K562 (cell line): ENCODE measurements around the gene TBL2. TPM values are rescaled to one million over a fixed set of nuclear protein-coding genes. Genes with fewer than 3 reads are reported as not detected.
A peak's percentile ranks its signal among the peaks of the same experiment; 100 is the strongest.

Source experiments
- E4F1 ChIP-seq: fragments of 250-450 bp; sonication (Bioruptor Pico); IDR thresholded peaks from 2 replicates; pipeline ENCODE4 v1.5.0; 2021; ENCODE audit warnings: mild to moderate bottlenecking, borderline replicate concordance
- EGR1 ChIP-seq: fragments of 450-650 bp; conservative IDR thresholded peaks from 2 replicates; pipeline ENCODE4 v1.6.1; 2017; ENCODE audit warnings: mild to moderate bottlenecking
- EP300 ChIP-seq: IDR thresholded peaks from 2 replicates; pipeline ENCODE4 v1.6.1; 2012; ENCODE audit warnings: low read length, improper control_type of control experiment
- NEUROD1 ChIP-seq: fragments of 150-350 bp; IDR thresholded peaks from 2 replicates; pipeline ENCODE4 v1.6.1; 2014; ENCODE audit warnings: borderline replicate concordance, low read length, low read depth; ENCODE audit not compliant: partially characterized antibody
- SMAD4 ChIP-seq: fragments of 250-450 bp; sonication (Bioruptor Pico); conservative IDR thresholded peaks from 2 replicates; pipeline ENCODE4 v1.8.0; 2021; ENCODE audit warnings: inconsistent platforms, mild to moderate bottlenecking, moderate library complexity
- TCF3 ChIP-seq: sonication (generic); formaldehyde crosslinking; IDR thresholded peaks from 2 replicates; pipeline ENCODE4 v1.4.0; 2020; ENCODE audit warnings: mild to moderate bottlenecking, missing genetic modification reagents
- TGIF2 ChIP-seq: sonication (generic); formaldehyde crosslinking; IDR thresholded peaks from 2 replicates; pipeline ENCODE4 v1.8.1; 2022; ENCODE audit warnings: mild to moderate bottlenecking, missing genetic modification reagents, moderate library complexity
- ZMIZ1 ChIP-seq, 2 experiments: fragments of 150-350 bp in 1 of 2; IDR thresholded peaks; 2 replicates each; pipeline ENCODE4 v1.6.1; 2012 to 2016; ENCODE audit warnings: low read depth in 2 of 2, low read length in 2 of 2, mild to moderate bottlenecking in 1 of 2, moderate library complexity in 1 of 2
- polyA plus RNA-seq, 8 experiments: library from polyadenylated mRNA; depleted of rRNA in 4 of 8; stranded (reverse) in 5 of 8; unstranded in 3 of 8; fragments of >200 nt; fragmentation: Nextera tagmentation in 2 of 8; fragmentation: Illumina TruSeq in 1 of 8; extraction: Ambion mirVana in 2 of 8; extraction: Trizol in 1 of 8; gene quantifications; 2 replicates each; pipeline versions ENCODE4 v1.2.1 to v1.2.3, GENCODE V29; 2011 to 2014; ENCODE audit warnings: inconsistent platforms in 1 of 8, missing spikeins in 1 of 8
- total RNA-seq, 7 experiments: library from RNA; depleted of rRNA in 6 of 7; stranded (reverse); fragments of >200 nt in 6 of 7; fragmentation: Illumina TruSeq in 2 of 7; extraction: Trizol in 2 of 7; gene quantifications; 2 replicates each; pipeline versions ENCODE4 v1.2.1 to v1.2.3, GENCODE V29; 2011 to 2021; ENCODE audit warnings: low replicate concordance in 1 of 7
- TF ChIP-seq, protein P1 (sequence below), 2 experiments: fragments of 450-650 bp; formaldehyde crosslinking in 1 of 2; IDR thresholded peaks; 2 replicates each; pipeline versions ENCODE4 v1.4.0 to v1.6.1; 2014 to 2020; ENCODE audit warnings: mild to moderate bottlenecking in 2 of 2, borderline replicate concordance in 1 of 2, low read depth in 1 of 2
- TF ChIP-seq, protein P2 (sequence below): sonication (generic); formaldehyde crosslinking; IDR thresholded peaks from 2 replicates; pipeline ENCODE4 v1.9.0; 2022; ENCODE audit warnings: mild to moderate bottlenecking, missing genetic modification reagents

TBL2 gene
- total and polyA plus RNA-seq, 9 of the 15 experiments (the other 6 are each of a cell fraction or from before 2014, with no cell fraction given), result 2.5 to 123 (median 49.2) TPM

GRCh38 chr7:73572767-73573186 lies 5.6 kb downstream of the TBL2 start (continued):
- TF ChIP-seq NEUROD1, result peak; percentile 54
- TF ChIP-seq E4F1 (CRISPR knock-in tag), result no peak
- TF ChIP-seq EP300, result peak; percentile 93
- TF ChIP-seq SMAD4, result peak; percentile 84; the same call in 1 of the 2 replicates
- no peak for TF ChIP-seq TGIF2 (CRISPR knock-in tag)
- TF ChIP-seq ZMIZ1 (IDR thresholded peaks at IDR 0.05; ENCODE audit: low read depth in 2 of 2, low read length in 2 of 2), result 0 out of 4 replicates have a peak, but pooled peaks of 1 of the 2 experiments have one; percentile 31
- TF ChIP-seq, protein P1, sequence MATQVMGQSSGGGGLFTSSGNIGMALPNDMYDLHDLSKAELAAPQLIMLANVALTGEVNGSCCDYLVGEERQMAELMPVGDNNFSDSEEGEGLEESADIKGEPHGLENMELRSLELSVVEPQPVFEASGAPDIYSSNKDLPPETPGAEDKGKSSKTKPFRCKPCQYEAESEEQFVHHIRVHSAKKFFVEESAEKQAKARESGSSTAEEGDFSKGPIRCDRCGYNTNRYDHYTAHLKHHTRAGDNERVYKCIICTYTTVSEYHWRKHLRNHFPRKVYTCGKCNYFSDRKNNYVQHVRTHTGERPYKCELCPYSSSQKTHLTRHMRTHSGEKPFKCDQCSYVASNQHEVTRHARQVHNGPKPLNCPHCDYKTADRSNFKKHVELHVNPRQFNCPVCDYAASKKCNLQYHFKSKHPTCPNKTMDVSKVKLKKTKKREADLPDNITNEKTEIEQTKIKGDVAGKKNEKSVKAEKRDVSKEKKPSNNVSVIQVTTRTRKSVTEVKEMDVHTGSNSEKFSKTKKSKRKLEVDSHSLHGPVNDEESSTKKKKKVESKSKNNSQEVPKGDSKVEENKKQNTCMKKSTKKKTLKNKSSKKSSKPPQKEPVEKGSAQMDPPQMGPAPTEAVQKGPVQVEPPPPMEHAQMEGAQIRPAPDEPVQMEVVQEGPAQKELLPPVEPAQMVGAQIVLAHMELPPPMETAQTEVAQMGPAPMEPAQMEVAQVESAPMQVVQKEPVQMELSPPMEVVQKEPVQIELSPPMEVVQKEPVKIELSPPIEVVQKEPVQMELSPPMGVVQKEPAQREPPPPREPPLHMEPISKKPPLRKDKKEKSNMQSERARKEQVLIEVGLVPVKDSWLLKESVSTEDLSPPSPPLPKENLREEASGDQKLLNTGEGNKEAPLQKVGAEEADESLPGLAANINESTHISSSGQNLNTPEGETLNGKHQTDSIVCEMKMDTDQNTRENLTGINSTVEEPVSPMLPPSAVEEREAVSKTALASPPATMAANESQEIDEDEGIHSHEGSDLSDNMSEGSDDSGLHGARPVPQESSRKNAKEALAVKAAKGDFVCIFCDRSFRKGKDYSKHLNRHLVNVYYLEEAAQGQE (IDR thresholded peaks at IDR 0.05; ENCODE audit: borderline replicate concordance), result peak; percentile 19
- TF ChIP-seq, protein P1 (CRISPR knock-in tag; IDR thresholded peaks at IDR 0.05; ENCODE audit: low read depth), result no peak
- TF ChIP-seq TCF3, result peak; percentile 87
- TF ChIP-seq, protein P2, sequence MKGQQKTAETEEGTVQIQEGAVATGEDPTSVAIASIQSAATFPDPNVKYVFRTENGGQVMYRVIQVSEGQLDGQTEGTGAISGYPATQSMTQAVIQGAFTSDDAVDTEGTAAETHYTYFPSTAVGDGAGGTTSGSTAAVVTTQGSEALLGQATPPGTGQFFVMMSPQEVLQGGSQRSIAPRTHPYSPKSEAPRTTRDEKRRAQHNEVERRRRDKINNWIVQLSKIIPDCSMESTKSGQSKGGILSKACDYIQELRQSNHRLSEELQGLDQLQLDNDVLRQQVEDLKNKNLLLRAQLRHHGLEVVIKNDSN (CRISPR knock-in tag), result peak; percentile 43; the same call in 1 of the 2 replicates
- TF ChIP-seq EGR1, result no peak; the same call in 1 of the 2 replicates
